Endothelial cell of umbilical vein (primary cell): Measurements from ENCODE around the gene CALD1. TPM values are rescaled to one million over a fixed set of nuclear protein-coding genes. Genes with fewer than 3 reads are reported as not detected.

Source experiments
- BruUV-seq: library from RNA; stranded (reverse); fragments of 400-500 nt; replicated peaks from 2 replicates; lab custom pipeline; 2021; lab: Mats Ljungman, UMichigan
- CTCF ChIA-PET: fragments of 300-600, 350-600 bp; sonication (Branson Sonifier 250); formaldehyde crosslinking; loops from one replicate; lab custom pipeline; 2021; ENCODE audit warnings: antibody characterized with exemption, inconsistent platforms; lab: Charles Lee
- POLR2A ChIA-PET: fragments of 300-600, 350-600 bp; sonication (Branson Sonifier 250); formaldehyde crosslinking; loops from one replicate; lab custom pipeline; 2021; ENCODE audit warnings: antibody characterized with exemption, inconsistent platforms; lab: Charles Lee
- DNase-seq: peaks from one replicate; pipeline ENCODE4 v3.0.0-alpha.2; 2011; ENCODE audit warnings: low read depth, low spot score
- FAIRE-seq: peaks from 2 replicates; lab custom pipeline; 2011; peaks lifted over from hg19 to GRCh38; lab: Jason Lieb, UNC
- H2AFZ ChIP-seq: 2 replicates; pipeline ENCODE4 v1.6.0; 2012; ENCODE audit warnings: low read depth, low read length, control low read depth, inconsistent platforms
- H3K27ac ChIP-seq: 2 replicates; pipeline ENCODE4 v1.5.1; 2011; ENCODE audit warnings: low read depth, mild to moderate bottlenecking, control low read depth, low read length, moderate library complexity; ENCODE audit not compliant: insufficient read depth
- H3K27me3 ChIP-seq, 2 experiments: 2 replicates each; pipeline versions ENCODE4 v1.6.0 to v1.6.1; 2011; ENCODE audit warnings: low read length in 2 of 2, mixed read lengths in 1 of 2; ENCODE audit not compliant: control insufficient read depth in 2 of 2, insufficient read depth in 2 of 2
- H3K36me3 ChIP-seq, 2 experiments: 2 replicates in 1 of 2; 3 replicates in 1 of 2; pipeline ENCODE4 v1.5.1; 2011; ENCODE audit warnings: low read length in 2 of 2, mild to moderate bottlenecking in 1 of 2, moderate library complexity in 1 of 2; ENCODE audit not compliant: control insufficient read depth in 2 of 2, insufficient read depth in 2 of 2; ENCODE audit errors: extremely low read depth in 1 of 2
- H3K4me1 ChIP-seq: 3 replicates; pipeline ENCODE4 v1.5.1; 2011; ENCODE audit warnings: mild to moderate bottlenecking, low read length; ENCODE audit not compliant: control insufficient read depth, insufficient read depth; ENCODE audit errors: extremely low read depth
- H3K4me2 ChIP-seq: 2 replicates; pipeline ENCODE4 v1.6.1; 2011; ENCODE audit warnings: low read length, control low read depth, mixed read lengths; ENCODE audit not compliant: insufficient read depth
- H3K4me3 ChIP-seq, 3 experiments: fragments of 200-600 bp in 1 of 3; sonication (generic), shearing (Covaris generic) in 1 of 3; replicated peaks in 1 of 3; 2 replicates each; pipeline ENCODE4 v1.5.1; 2011 to 2016; ENCODE audit warnings: control low read depth in 3 of 3, low read length in 3 of 3, mild to moderate bottlenecking in 2 of 3, inconsistent platforms in 1 of 3, low read depth in 1 of 3, moderate library complexity in 1 of 3; ENCODE audit not compliant: insufficient read depth in 1 of 3
- H3K79me2 ChIP-seq: 2 replicates; pipeline ENCODE4 v1.6.0; 2012; ENCODE audit warnings: low read length, inconsistent platforms; ENCODE audit not compliant: control insufficient read depth, insufficient read depth
- H3K9ac ChIP-seq: replicated peaks from 2 replicates; pipeline ENCODE3; 2011; ENCODE audit warnings: low read length, control low read depth; ENCODE audit not compliant: insufficient read depth; ENCODE audit errors: extremely low read depth
- H3K9me1 ChIP-seq: replicated peaks from 3 replicates; pipeline ENCODE4 v1.6.0; 2011; ENCODE audit warnings: mild to moderate bottlenecking, low read length; ENCODE audit not compliant: control insufficient read depth, insufficient read depth; ENCODE audit errors: extremely low read depth
- H3K9me3 ChIP-seq: replicated peaks from 2 replicates; pipeline ENCODE4 v1.5.1; 2012; ENCODE audit warnings: low read length, inconsistent platforms; ENCODE audit not compliant: control insufficient read depth, insufficient read depth
- H4K20me1 ChIP-seq: replicated peaks from 2 replicates; pipeline ENCODE3; 2011; ENCODE audit warnings: mild to moderate bottlenecking, low read length; ENCODE audit not compliant: control insufficient read depth, insufficient read depth; ENCODE audit errors: extremely low read depth
- EZH2 ChIP-seq: IDR thresholded peaks from 2 replicates; pipeline ENCODE4 v1.6.1; 2012; ENCODE audit warnings: borderline replicate concordance, low read depth, mild to moderate bottlenecking, moderate library complexity, low read length, inconsistent platforms; ENCODE audit not compliant: severe bottlenecking
- FOS ChIP-seq: IDR thresholded peaks from 2 replicates; pipeline ENCODE4 v1.6.1; 2011; ENCODE audit warnings: mild to moderate bottlenecking, low read length, moderate library complexity, borderline replicate concordance; ENCODE audit not compliant: insufficient read depth
- GATA2 ChIP-seq: IDR thresholded peaks from 2 replicates; pipeline ENCODE4 v1.7.0; 2011; ENCODE audit warnings: low read depth, mild to moderate bottlenecking, moderate library complexity, mixed read lengths, low read length; ENCODE audit not compliant: insufficient read length, insufficient read depth
- JUN ChIP-seq: IDR thresholded peaks from 2 replicates; pipeline ENCODE4 v1.6.1; 2011; ENCODE audit warnings: borderline replicate concordance, low read depth; ENCODE audit not compliant: insufficient read length, insufficient read depth
- MYC ChIP-seq: IDR thresholded peaks from one replicate; pipeline ENCODE4 v1.6.1; 2011; ENCODE audit warnings: mild to moderate bottlenecking, low read depth, low read length
- POLR2A ChIP-seq: IDR thresholded peaks from 2 replicates; pipeline ENCODE4 v1.6.1; 2012; ENCODE audit warnings: low read depth, mild to moderate bottlenecking, control low read depth, low read length
- POLR2AphosphoS5 ChIP-seq: IDR thresholded peaks from 2 replicates; pipeline ENCODE4 v1.6.1; 2012; ENCODE audit warnings: low read depth, mild to moderate bottlenecking, control low read depth, low read length, moderate library complexity; ENCODE audit not compliant: insufficient read depth
- dilution Hi-C: fragments of 300-500 bp; cut with MboI; formaldehyde crosslinking; loops from one replicate; pipeline ENCODE4 v1.15.0; 2019; ENCODE audit warnings: low sequenced_read_pairs; ENCODE audit not compliant: extremely low pct_ligation_motif_present
- intact Hi-C: fragments of 100-400 bp; cut with micrococcal nuclease; formaldehyde crosslinking; loops from one replicate; pipeline ENCODE4 v1.10.0; 2022
- polyA plus RNA-seq, 4 experiments: library from polyadenylated mRNA; depleted of rRNA in 3 of 4; stranded (reverse) in 3 of 4; unstranded in 1 of 4; fragments of >200 nt; gene quantifications; 2 replicates each; pipeline versions ENCODE4 v1.2.1 to v1.2.3, GENCODE V29; 2011 to 2012; ENCODE audit warnings: missing spikeins in 1 of 4
- total RNA-seq: library from RNA; stranded (reverse); gene quantifications from 2 replicates; pipeline ENCODE4 v1.2.3, GENCODE V29; 2021
- TF ChIP-seq, protein P1 (sequence below), 2 donors: IDR thresholded peaks; 1 replicate in 1 of 2; 2 replicates in 1 of 2; pipeline ENCODE4 v1.5.1; 2011; ENCODE audit warnings: low read length in 2 of 2, mild to moderate bottlenecking in 2 of 2, moderate library complexity in 2 of 2, control low read depth in 1 of 2, inconsistent platforms in 1 of 2, low read depth in 1 of 2; ENCODE audit not compliant: insufficient read depth in 1 of 2; ENCODE audit errors: extremely low read depth in 1 of 2
- TF ChIP-seq, protein P2 (sequence below): IDR thresholded peaks from 2 replicates; pipeline ENCODE4 v1.6.1; 2011; ENCODE audit not compliant: insufficient read depth, insufficient read length

CALD1 gene
- total and polyA plus RNA-seq, 2 donors (not counting 3 experiments of a cell fraction or from before 2014, with no cell fraction given) = 136 to 307 TPM

- peaks cover 6% of the 10 kb centered on the region for H3K79me2 ChIP-seq
- H3K4me2 ChIP-seq = no peak overlapping the region
- H2AFZ ChIP-seq = no peak overlapping the region
- H3K9ac ChIP-seq = no peak overlapping the region
- no peaks in the 10 kb centered on the region for H3K9me3 ChIP-seq
- TF ChIP-seq JUN = no peak
- no peak for TF ChIP-seq GATA2
- TF ChIP-seq POLR2AphosphoS5 = no peak
- no peak for TF ChIP-seq MYC
- TF ChIP-seq FOS = no peak
- TF ChIP-seq EZH2 = no peak
- TF ChIP-seq, protein P1, sequence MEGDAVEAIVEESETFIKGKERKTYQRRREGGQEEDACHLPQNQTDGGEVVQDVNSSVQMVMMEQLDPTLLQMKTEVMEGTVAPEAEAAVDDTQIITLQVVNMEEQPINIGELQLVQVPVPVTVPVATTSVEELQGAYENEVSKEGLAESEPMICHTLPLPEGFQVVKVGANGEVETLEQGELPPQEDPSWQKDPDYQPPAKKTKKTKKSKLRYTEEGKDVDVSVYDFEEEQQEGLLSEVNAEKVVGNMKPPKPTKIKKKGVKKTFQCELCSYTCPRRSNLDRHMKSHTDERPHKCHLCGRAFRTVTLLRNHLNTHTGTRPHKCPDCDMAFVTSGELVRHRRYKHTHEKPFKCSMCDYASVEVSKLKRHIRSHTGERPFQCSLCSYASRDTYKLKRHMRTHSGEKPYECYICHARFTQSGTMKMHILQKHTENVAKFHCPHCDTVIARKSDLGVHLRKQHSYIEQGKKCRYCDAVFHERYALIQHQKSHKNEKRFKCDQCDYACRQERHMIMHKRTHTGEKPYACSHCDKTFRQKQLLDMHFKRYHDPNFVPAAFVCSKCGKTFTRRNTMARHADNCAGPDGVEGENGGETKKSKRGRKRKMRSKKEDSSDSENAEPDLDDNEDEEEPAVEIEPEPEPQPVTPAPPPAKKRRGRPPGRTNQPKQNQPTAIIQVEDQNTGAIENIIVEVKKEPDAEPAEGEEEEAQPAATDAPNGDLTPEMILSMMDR (IDR thresholded peaks at IDR 0.05; ENCODE audit: extremely low read depth in 1 of 2, insufficient read depth in 1 of 2, low read depth in 1 of 2, low read length in 2 of 2) = no peak
- no peak for TF ChIP-seq POLR2A
- TF ChIP-seq, protein P2, sequence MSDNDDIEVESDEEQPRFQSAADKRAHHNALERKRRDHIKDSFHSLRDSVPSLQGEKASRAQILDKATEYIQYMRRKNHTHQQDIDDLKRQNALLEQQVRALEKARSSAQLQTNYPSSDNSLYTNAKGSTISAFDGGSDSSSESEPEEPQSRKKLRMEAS = no peak
- H4K20me1 ChIP-seq = no peaks in the 10 kb centered on the region
- no peak overlapping the region for H3K4me3 ChIP-seq
- FAIRE-seq (no peak), DNase-seq (no peak)
- BruUV-seq = no TSS peak
- peaks cover 7% of the 10 kb centered on the region for H3K4me1 ChIP-seq
- H3K9me1 ChIP-seq = no peaks in the 10 kb centered on the region
- intact Hi-C loops (no loop called here), dilution Hi-C loops (no loop called here)
- ChIA-PET POLR2A (no interaction called here), CTCF (no interaction called here)
- H3K27ac ChIP-seq = no peak overlapping the region
- no peaks in the 10 kb centered on the region for H3K27me3 ChIP-seq
- H3K36me3 ChIP-seq = peaks cover 38 to 44% of the 10 kb centered on the region in 2 experiments
Measured at GRCh38 chr7:134933460-134934068, 154.1 kb downstream of the CALD1 start.
